Measurements from ENCODE around the gene SLC25A17.
"Not testable (repeated sequence)": the region's sequence is repeated elsewhere in the genome, so short reads cannot be mapped to it uniquely, and the experiment has no call there.

The SLC25A17 gene

GRCh38 chr22:40819599-40820140 is 524 bp upstream of the SLC25A17 start:
- DNase-seq (ENCODE audit: low read depth in 1 of 2, low spot score in 1 of 2): no peak

GRCh38 chr22:40818192-40818746 is 877 bp downstream of the SLC25A17 start:
- no peak for DNase-seq (ENCODE audit: low read depth in 1 of 2, low spot score in 1 of 2)

GRCh38 chr22:40817737-40818136 is 1.4 kb downstream of the SLC25A17 start:
- DNase-seq (ENCODE audit: low read depth in 1 of 2, low spot score in 1 of 2): no peak

- DNase-seq (ENCODE audit: low read depth in 1 of 2, low spot score in 1 of 2): no peak
Measured at GRCh38 chr22:40813912-40814315, 5.2 kb downstream of the SLC25A17 start.

- no peak for DNase-seq (ENCODE audit: low read depth in 1 of 2, low spot score in 1 of 2)
Measured at GRCh38 chr22:40808018-40808841, 10.9 kb downstream of the SLC25A17 start.

- DNase-seq (ENCODE audit: low read depth in 1 of 2, low spot score in 1 of 2): no peak
Measured at GRCh38 chr22:40806711-40807110, 12.4 kb downstream of the SLC25A17 start.

- DNase-seq (ENCODE audit: low read depth in 1 of 2, low spot score in 1 of 2): no peak
Measured at GRCh38 chr22:40805699-40806203, 13.4 kb downstream of the SLC25A17 start.

GRCh38 chr22:40805239-40805638 is 13.9 kb downstream of the SLC25A17 start:
- no peak for DNase-seq (ENCODE audit: low read depth in 1 of 2, low spot score in 1 of 2)

GRCh38 chr22:40803321-40803720 is 15.8 kb downstream of the SLC25A17 start:
- no peak for DNase-seq (ENCODE audit: low read depth in 1 of 2, low spot score in 1 of 2)

GRCh38 chr22:40799008-40799407 is 20.1 kb downstream of the SLC25A17 start:
- no peak for DNase-seq (ENCODE audit: low read depth in 1 of 2, low spot score in 1 of 2)

GRCh38 chr22:40797427-40797826 is 21.7 kb downstream of the SLC25A17 start:
- DNase-seq (ENCODE audit: low read depth in 1 of 2, low spot score in 1 of 2): no peak

- no peak for DNase-seq (ENCODE audit: low read depth in 1 of 2, low spot score in 1 of 2)
Measured at GRCh38 chr22:40792451-40792850, 26.7 kb downstream of the SLC25A17 start.

GRCh38 chr22:40791241-40791640 is 27.9 kb downstream of the SLC25A17 start:
- DNase-seq (ENCODE audit: low read depth in 1 of 2, low spot score in 1 of 2): no peak

- no peak for DNase-seq (ENCODE audit: low read depth in 1 of 2, low spot score in 1 of 2)
Measured at GRCh38 chr22:40789131-40789530, 30.0 kb downstream of the SLC25A17 start.

- no peak for DNase-seq (ENCODE audit: low read depth in 1 of 2, low spot score in 1 of 2)
Measured at GRCh38 chr22:40782521-40782920, 36.6 kb downstream of the SLC25A17 start.

GRCh38 chr22:40781749-40782148 is 37.4 kb downstream of the SLC25A17 start:
- not testable (repeated sequence) for DNase-seq (ENCODE audit: low read depth in 1 of 2, low spot score in 1 of 2)

- DNase-seq (ENCODE audit: low read depth in 1 of 2, low spot score in 1 of 2): no peak
Measured at GRCh38 chr22:40769761-40770160, 49.4 kb downstream of the SLC25A17 start.

- DNase-seq (ENCODE audit: low read depth in 1 of 2, low spot score in 1 of 2): no peak
Measured at GRCh38 chr22:40768206-40768605, 50.9 kb downstream of the SLC25A17 start.

- no peak for DNase-seq (ENCODE audit: low read depth in 1 of 2, low spot score in 1 of 2)
Measured at GRCh38 chr22:40766956-40767355, 52.2 kb downstream of the SLC25A17 start.

GRCh38 chr22:40764763-40765441 is 54.2 kb downstream of the SLC25A17 start:
- no peak for DNase-seq (ENCODE audit: low read depth in 1 of 2, low spot score in 1 of 2)

- no peak for DNase-seq (ENCODE audit: low read depth in 1 of 2, low spot score in 1 of 2)
Measured at GRCh38 chr22:40759294-40759840, 59.8 kb downstream of the SLC25A17 start.

Measured in activated T-helper 1 cell treated with anti-CD3 and anti-CD28 coated beads, Interleukin-2, amount 50 U/mL, for 16 hours (primary cell).